ENCODE measurements around the gene CSTF1.

GRCh38 chr20:56420028-56420427 lies 27.6 kb downstream of the CSTF1 start:
- TF ChIP-seq CTCF (IDR thresholded peaks at IDR 0.05; ENCODE audit: extremely low read depth in 1 of 2, insufficient read depth in 1 of 2, low read depth in 1 of 2, low read length in 2 of 2) (no peak), POLR2A (IDR thresholded peaks at IDR 0.05; ENCODE audit: low read depth, low read length) (no peak), EZH2 (IDR thresholded peaks at IDR 0.05; ENCODE audit: borderline replicate concordance, low read depth, low read length, severe bottlenecking) (no peak), POLR2AphosphoS5 (IDR thresholded peaks at IDR 0.05; ENCODE audit: insufficient read depth, low read depth, low read length) (no peak)
